Astrocyte of the cerebellum (primary cell): ENCODE data around the gene NOS2.

Source experiments
- DNase-seq: peaks from one replicate; pipeline ENCODE4 v3.0.0-alpha.2; 2011; ENCODE audit warnings: low read depth
- H3K4me3 ChIP-seq: 2 replicates; pipeline ENCODE4 v1.5.1; 2011; ENCODE audit warnings: mild to moderate bottlenecking, low read depth, low read length, moderate library complexity
- CTCF ChIP-seq: IDR thresholded peaks from 2 replicates; pipeline ENCODE4 v1.5.1; 2012; ENCODE audit warnings: low read length, low read depth, moderate library complexity, mild to moderate bottlenecking; ENCODE audit errors: missing control alignments
- in situ Hi-C: cut with HindIII; loops from 2 replicates; pipeline ENCODE4 v1.10.0; 2017; ENCODE audit warnings: low sequenced_read_pairs

NOS2 gene

GRCh38 chr17:27798376-27798775 is 2.0 kb downstream of the NOS2 start:
- no peak for TF ChIP-seq CTCF
- in situ Hi-C loops = no loop called here
- no peak for DNase-seq
- H3K4me3 ChIP-seq = no peak overlapping the region

- TF ChIP-seq CTCF = no peak
- DNase-seq = no peak
- in situ Hi-C loops = no loop called here
- H3K4me3 ChIP-seq = no peak overlapping the region
Measured at GRCh38 chr17:27797390-27798091, 2.8 kb downstream of the NOS2 start.

GRCh38 chr17:27793906-27794569 is 6.3 kb downstream of the NOS2 start:
- in situ Hi-C loops = no loop called here
- no peak for TF ChIP-seq CTCF
- no peak for DNase-seq
- peak overlapping the region; percentile 18 for H3K4me3 ChIP-seq

- in situ Hi-C loops = no loop called here
- no peak for TF ChIP-seq CTCF
- no peak for DNase-seq
- H3K4me3 ChIP-seq = peak overlapping the region; percentile 18
Measured at GRCh38 chr17:27793168-27793905, 7.0 kb downstream of the NOS2 start.

- in situ Hi-C loops = no loop called here
- DNase-seq = no peak
- no peak for TF ChIP-seq CTCF
- no peak overlapping the region for H3K4me3 ChIP-seq
Measured at GRCh38 chr17:27792095-27792494, 8.2 kb downstream of the NOS2 start.

GRCh38 chr17:27788919-27789318 is 11.4 kb downstream of the NOS2 start:
- in situ Hi-C loops = no loop called here
- no peak for DNase-seq
- H3K4me3 ChIP-seq = no peak overlapping the region
- no peak for TF ChIP-seq CTCF
